ENCODE data around the gene ALG6.

ALG6 gene

GRCh38 chr1:63367215-63368103 is at the start of gene ALG6:
Gene ALG6, plus strand, starts transcription at chr1:63367627. Its CDS starts 3,351 bp downstream, at chr1:63370978.
- DNase-seq: peak; percentile 97

DNA sequence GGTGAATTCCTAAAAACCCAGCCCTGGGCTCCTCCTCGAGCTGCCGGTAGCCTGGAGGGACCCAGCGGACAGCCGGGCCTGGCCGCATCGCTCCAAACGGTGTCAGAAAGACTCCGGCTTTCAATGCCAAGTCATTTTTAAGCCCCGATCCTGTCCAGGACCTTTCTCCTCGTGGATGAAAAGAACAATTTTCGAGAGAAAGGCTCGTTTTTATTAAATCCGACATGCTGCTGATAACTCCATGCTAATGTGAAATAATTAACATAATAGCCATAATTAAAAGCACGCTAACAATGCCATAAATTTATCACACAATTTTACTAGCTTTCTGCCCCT is 49.6 kb upstream of the ALG6 start:
- DNase-seq: no peak

DNA sequence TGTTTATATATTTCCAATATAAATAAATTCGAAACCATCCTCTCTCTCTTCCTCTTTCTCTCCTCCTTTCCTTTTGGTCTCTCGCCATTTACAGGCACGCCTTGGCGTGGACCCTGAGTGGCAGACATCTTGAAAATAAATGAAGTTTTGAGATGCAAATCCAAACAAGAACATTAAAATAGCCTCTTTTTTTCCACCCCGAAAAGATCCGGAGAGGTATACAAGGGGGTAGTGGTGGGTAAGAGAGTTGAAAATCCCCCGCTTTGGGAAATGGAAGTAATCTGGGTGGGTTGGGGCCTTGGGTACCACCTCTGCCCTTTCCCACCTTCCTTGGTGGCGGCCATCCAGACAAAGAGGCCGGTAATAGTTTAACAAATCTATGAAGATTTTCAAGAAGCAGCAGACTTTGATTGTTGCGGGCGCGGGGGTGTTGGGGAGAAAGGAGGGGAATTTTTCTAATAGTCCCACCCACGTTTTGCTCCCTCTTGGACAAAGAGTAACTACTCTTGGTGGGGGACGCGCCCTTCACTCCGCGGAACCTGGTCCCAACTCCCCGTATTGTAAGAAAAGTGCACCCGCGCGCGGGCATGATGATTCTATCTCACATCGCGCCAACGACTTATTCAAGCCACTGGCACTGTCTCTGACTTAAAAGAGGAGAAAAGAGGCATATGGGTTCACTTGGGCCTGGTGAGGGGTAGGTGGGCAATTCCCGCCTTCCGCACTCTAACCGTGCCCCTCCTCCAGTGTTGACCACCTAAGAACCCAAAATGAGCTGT is 49.0 kb upstream of the ALG6 start:
- no peak for DNase-seq

DNA sequence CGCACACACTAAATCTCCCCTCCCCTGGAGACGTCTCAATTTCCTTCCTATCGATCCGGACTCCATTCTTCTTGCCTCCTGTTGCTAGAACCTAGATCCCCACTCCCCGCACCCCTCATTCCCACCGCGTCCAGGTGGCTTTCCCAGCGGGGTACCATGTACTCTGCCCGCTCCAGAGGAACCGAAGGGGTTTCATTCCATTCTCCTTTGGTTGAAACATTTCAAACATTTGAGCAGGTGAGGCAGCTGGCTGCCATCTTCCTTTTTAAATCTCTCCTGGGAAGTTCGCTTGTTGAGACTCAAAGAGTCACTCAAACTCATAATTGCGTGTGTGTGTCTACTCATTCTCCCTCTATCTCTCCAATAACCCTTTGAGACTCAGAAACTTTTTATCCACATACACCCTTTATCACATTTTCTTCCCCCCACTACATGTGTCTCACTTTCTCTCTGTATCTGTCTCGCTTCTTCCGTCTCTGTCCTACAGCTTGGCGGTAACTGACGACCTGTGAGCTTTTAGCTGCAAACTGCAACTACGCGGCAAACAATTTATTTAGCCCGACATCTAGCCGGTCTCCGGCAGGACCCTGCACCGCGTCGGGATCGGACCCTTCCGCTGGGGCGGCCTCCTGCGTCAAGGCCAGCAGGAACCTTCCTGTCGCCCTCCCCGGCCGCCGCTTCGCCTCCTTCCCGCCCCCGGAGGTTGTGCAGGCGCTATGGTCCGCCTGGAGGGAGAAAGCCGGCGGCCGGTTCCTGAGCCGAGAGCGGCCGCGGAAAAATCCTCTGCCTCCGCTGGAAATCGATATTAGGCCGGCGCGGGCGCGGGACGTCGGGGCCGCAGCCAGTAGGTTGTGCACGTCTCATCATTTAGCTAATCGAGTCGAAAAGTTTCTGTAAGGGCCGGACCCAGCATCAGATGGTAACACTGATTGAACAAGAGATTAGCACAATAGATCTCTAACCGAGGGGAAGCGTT is 48.1 kb upstream of the ALG6 start:
- DNase-seq: peak; percentile 29

- DNase-seq: no peak
Observed at GRCh38 chr1:63320022-63320721, 47.3 kb upstream of the ALG6 start.

GRCh38 chr1:63321066-63321784 is 46.2 kb upstream of the ALG6 start:
- peak; percentile 28 for DNase-seq

GRCh38 chr1:63321785-63322113 is 45.7 kb upstream of the ALG6 start:
- DNase-seq: no peak

GRCh38 chr1:63322114-63322943 is 45.1 kb upstream of the ALG6 start, which contains the start of gene FOXD3:
Gene FOXD3, plus strand, starts transcription at chr1:63322567. Its CDS starts 492 bp downstream, at chr1:63323059.
- DNase-seq: peak; percentile 54

GRCh38 chr1:63322944-63323864 is 44.2 kb upstream of the ALG6 start:
- DNase-seq: peak; percentile 55

GRCh38 chr1:63323865-63324778 is 43.3 kb upstream of the ALG6 start:
- peak; percentile 29 for DNase-seq

DNA sequence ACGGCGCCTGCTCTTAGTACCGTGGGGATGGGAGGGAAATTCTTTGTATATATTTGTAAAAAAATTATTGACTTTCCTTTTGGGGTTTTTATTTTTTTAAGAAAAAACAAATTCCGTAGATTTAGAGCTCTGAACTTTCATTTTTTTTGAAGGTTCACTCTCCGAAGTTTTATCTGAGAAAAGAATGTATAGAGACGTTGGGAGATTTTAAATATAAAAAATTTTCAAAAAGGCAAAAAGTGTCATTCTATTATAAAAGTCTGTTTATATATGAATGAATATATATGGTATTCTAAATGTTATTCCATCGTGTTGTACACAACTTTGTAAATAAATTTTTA is 42.7 kb upstream of the ALG6 start:
- DNase-seq: no peak

DNA sequence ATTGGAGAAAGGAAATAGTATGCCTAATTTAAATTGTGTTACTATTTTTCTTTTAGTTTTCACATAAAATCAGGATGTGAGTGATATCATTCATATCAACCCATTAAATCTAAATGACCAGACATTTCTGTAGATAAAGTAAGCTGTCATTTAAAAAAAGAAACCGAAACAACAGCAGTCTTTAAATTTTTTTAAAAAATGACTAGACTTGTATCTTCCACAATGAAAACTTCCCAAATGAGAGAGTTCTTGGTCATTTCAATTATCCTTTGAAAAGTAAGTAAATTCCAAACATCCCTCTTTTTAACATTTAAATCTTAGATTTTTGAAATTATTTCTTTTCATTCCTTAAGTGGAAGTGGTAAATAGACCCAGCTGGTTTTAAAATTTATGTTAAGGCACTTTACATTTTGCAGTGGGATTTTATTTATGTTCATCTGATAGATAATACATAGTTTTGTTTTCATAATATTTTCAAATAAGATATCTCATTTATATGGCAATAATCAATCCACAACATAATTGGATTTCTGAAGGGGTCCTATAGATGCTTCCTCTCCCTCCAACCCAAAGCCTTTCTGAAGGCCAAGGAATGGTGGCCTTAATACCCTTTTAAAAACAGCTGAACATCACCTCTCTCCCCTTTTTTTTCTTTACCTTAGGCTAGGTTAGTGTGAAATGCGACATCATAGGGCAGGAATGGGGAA is 42.0 kb upstream of the ALG6 start:
- DNase-seq: no peak

GRCh38 chr1:63326106-63326472 is 41.3 kb upstream of the ALG6 start:
- no peak for DNase-seq

DNA sequence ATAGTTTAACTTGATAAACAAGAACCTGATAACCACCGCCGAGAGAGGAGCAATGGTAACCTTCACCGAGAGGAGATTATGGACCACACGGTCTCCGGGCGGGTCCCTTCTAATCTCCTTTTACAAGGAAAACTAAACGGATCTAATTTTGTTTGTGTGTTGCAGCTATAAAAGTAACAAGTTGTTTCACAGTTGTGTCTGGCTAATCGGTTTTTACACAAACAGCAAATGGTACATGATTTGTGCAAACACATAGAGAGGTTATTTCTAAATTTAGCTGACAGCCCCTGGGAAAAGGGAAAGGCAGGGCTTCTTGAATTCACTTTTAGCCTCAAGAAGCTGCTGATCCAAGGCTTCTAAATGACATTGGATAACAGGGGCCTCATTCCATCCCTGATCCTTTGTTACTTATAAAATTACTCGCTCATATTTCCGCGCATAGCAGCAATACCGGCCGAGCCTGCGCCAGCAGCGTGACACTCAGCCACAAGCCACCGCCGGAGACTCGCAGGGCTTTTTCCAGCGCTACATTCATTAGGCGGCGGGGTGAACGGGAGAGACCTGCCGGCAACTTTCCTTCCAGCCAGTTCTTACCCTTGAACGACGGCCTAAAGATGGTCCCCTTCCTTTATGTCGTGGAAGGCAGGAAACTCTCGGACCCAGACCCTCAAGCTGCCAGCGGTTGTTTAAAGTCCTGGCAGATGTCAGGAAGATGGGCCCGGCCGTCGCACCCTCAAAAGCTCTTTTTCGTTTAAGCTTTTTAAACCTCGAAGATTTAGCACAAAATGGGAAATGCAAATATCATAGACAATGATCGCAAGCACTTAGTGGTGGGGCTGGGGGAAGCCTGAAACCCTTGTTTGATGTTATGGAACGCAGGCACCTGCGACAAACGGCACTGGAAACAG is 40.7 kb upstream of the ALG6 start:
- no peak for DNase-seq

- peak; percentile 53 for DNase-seq
Observed at GRCh38 chr1:63327417-63328054, 39.9 kb upstream of the ALG6 start.

DNA sequence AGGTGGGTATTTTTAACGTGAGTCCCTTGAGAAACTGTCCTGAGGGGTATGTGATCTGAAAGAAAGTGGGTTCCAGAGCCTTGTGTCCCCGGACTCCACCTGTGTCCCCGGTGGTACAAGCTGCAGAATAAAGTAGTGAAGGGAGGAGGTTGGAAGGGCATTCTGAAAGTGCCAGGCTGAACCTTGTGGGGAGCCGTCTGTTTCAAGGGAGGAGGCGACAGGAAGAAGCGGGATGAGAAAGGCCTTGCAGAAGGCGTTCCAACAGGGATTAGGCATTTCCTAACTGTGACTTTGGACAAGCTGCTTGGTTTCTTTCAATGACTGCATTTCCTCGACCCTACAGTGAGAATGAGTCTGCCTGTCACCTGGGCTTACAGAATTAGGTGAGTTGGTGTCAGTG is 39.3 kb upstream of the ALG6 start:
- no peak for DNase-seq

All from activated CD4-positive, CD25-positive, alpha-beta regulatory T cell treated with anti-CD3 and anti-CD28 coated beads, Interleukin-2, amount 50 U/mL, for 72 hours (primary cell).